Measurements from ENCODE around the gene DEPDC5.

GRCh38 chr22:31826443-31826842 lies 72.6 kb downstream of the DEPDC5 start:
- no peak for TF ChIP-seq POLR2AphosphoS5 (IDR thresholded peaks at IDR 0.05; ENCODE audit: borderline replicate concordance, low read depth, low read length)
- no peak for TF ChIP-seq EZH2 (IDR thresholded peaks at IDR 0.05)

All from SK-N-MC (cell line).